T-helper 2 cell treated with Interferon-gamma antibody and Interleukin-4, amounts not matched to agents 5 μg/mL and 100 μg/mL, for 36 hours (primary cell): ENCODE measurements around the gene MAST2.

ENCODE experiments used
- DNase-seq: peaks from one replicate; pipeline ENCODE4 v3.0.0; 2021; ENCODE audit warnings: low spot score
- H3K27ac Mint-ChIP-seq: one replicate; pipeline ENCODE4 v1.8.0; 2021; ENCODE audit warnings: mild to moderate bottlenecking, mixed read lengths
- H3K27me3 Mint-ChIP-seq: one replicate; pipeline ENCODE4 v1.8.0; 2021; ENCODE audit warnings: low read depth, mixed read lengths
- H3K36me3 Mint-ChIP-seq: one replicate; pipeline ENCODE4 v1.8.0; 2021; ENCODE audit warnings: low read depth, mixed read lengths
- H3K4me1 Mint-ChIP-seq: one replicate; pipeline ENCODE4 v1.8.0; 2021; ENCODE audit warnings: low read depth, mixed read lengths
- H3K4me3 Mint-ChIP-seq: one replicate; pipeline ENCODE4 v1.8.0; 2022; ENCODE audit warnings: mild to moderate bottlenecking, moderate library complexity, mixed read lengths
- H3K9me3 Mint-ChIP-seq: one replicate; pipeline ENCODE4 v1.8.0; 2021; ENCODE audit warnings: mixed read lengths

MAST2 gene

GRCh38 chr1:45879885-45880598 is 76.6 kb downstream of the MAST2 start:
- no peak for DNase-seq
- no peak overlapping the region for H3K4me3 Mint-ChIP-seq

GRCh38 chr1:45880930-45881329 is 77.5 kb downstream of the MAST2 start:
- no peaks in the 10 kb centered on the region for H3K36me3 Mint-ChIP-seq
- no peaks in the 10 kb centered on the region for H3K27me3 Mint-ChIP-seq
- no peaks in the 10 kb centered on the region for H3K9me3 Mint-ChIP-seq

More at GRCh38 chr1:45879885-45880598, 76.6 kb downstream of the MAST2 start:
- no peaks in the 10 kb centered on the region for H3K27me3 Mint-ChIP-seq
- H3K27ac Mint-ChIP-seq, result no peak overlapping the region
- H3K9me3 Mint-ChIP-seq, result no peaks in the 10 kb centered on the region
- no peaks in the 10 kb centered on the region for H3K4me1 Mint-ChIP-seq
- no peaks in the 10 kb centered on the region for H3K36me3 Mint-ChIP-seq

GRCh38 chr1:45883658-45884057 is 80.2 kb downstream of the MAST2 start:
- DNase-seq, result no peak

More at GRCh38 chr1:45880930-45881329, 77.5 kb downstream of the MAST2 start:
- H3K27ac Mint-ChIP-seq, result no peak overlapping the region
- no peaks in the 10 kb centered on the region for H3K4me1 Mint-ChIP-seq
- no peak for DNase-seq
- H3K4me3 Mint-ChIP-seq, result no peak overlapping the region

GRCh38 chr1:45884700-45885099 is 81.3 kb downstream of the MAST2 start:
- Mint-ChIP-seq H3K4me1 (no peaks in the 10 kb centered on the region), H3K27me3 (no peaks in the 10 kb centered on the region), H3K36me3 (peaks cover 1% of the 10 kb centered on the region), H3K27ac (no peak overlapping the region), H3K4me3 (no peak overlapping the region), H3K9me3 (no peaks in the 10 kb centered on the region)
- no peak for DNase-seq

More at GRCh38 chr1:45883658-45884057, 80.2 kb downstream of the MAST2 start:
- H3K27me3 Mint-ChIP-seq, result no peaks in the 10 kb centered on the region
- no peak overlapping the region for H3K27ac Mint-ChIP-seq
- no peaks in the 10 kb centered on the region for H3K9me3 Mint-ChIP-seq
- no peaks in the 10 kb centered on the region for H3K4me1 Mint-ChIP-seq
- H3K36me3 Mint-ChIP-seq, result no peaks in the 10 kb centered on the region
- no peak overlapping the region for H3K4me3 Mint-ChIP-seq

GRCh38 chr1:45886229-45886628 is 82.8 kb downstream of the MAST2 start:
- no peaks in the 10 kb centered on the region for H3K4me1 Mint-ChIP-seq
- H3K27ac Mint-ChIP-seq, result no peak overlapping the region
- H3K9me3 Mint-ChIP-seq, result peaks cover 4% of the 10 kb centered on the region
- peaks cover 6% of the 10 kb centered on the region for H3K36me3 Mint-ChIP-seq
- no peak overlapping the region for H3K4me3 Mint-ChIP-seq
- no peaks in the 10 kb centered on the region for H3K27me3 Mint-ChIP-seq
- DNase-seq, result no peak

- peaks cover 4% of the 10 kb centered on the region for H3K9me3 Mint-ChIP-seq
- H3K27me3 Mint-ChIP-seq, result no peaks in the 10 kb centered on the region
- H3K4me3 Mint-ChIP-seq, result no peak overlapping the region
- peaks cover 6% of the 10 kb centered on the region for H3K36me3 Mint-ChIP-seq
- DNase-seq, result no peak
- H3K4me1 Mint-ChIP-seq, result no peaks in the 10 kb centered on the region
- H3K27ac Mint-ChIP-seq, result no peak overlapping the region
Measured at GRCh38 chr1:45887156-45887842, 83.9 kb downstream of the MAST2 start.

- Mint-ChIP-seq H3K36me3 (peaks cover 6% of the 10 kb centered on the region), H3K27me3 (no peaks in the 10 kb centered on the region), H3K9me3 (peaks cover 4% of the 10 kb centered on the region), H3K27ac (no peak overlapping the region), H3K4me3 (no peak overlapping the region), H3K4me1 (no peaks in the 10 kb centered on the region)
- DNase-seq, result no peak
Measured at GRCh38 chr1:45890078-45890477, 86.7 kb downstream of the MAST2 start.

GRCh38 chr1:45891087-45891486 is 87.7 kb downstream of the MAST2 start:
- no peak for DNase-seq
- no peak overlapping the region for H3K4me3 Mint-ChIP-seq
- peaks cover 6% of the 10 kb centered on the region for H3K36me3 Mint-ChIP-seq
- no peaks in the 10 kb centered on the region for H3K27me3 Mint-ChIP-seq
- peaks cover 4% of the 10 kb centered on the region for H3K9me3 Mint-ChIP-seq
- no peak overlapping the region for H3K27ac Mint-ChIP-seq
- no peaks in the 10 kb centered on the region for H3K4me1 Mint-ChIP-seq

GRCh38 chr1:45892068-45892785 is 88.8 kb downstream of the MAST2 start:
- Mint-ChIP-seq H3K27ac (no peak overlapping the region), H3K36me3 (peaks cover 6% of the 10 kb centered on the region), H3K4me3 (no peak overlapping the region), H3K27me3 (no peaks in the 10 kb centered on the region), H3K4me1 (no peaks in the 10 kb centered on the region), H3K9me3 (peaks cover 4% of the 10 kb centered on the region)
- DNase-seq, result no peak

GRCh38 chr1:45894331-45894730 is 90.9 kb downstream of the MAST2 start:
- DNase-seq, result no peak
- peaks cover 6% of the 10 kb centered on the region for H3K36me3 Mint-ChIP-seq
- H3K27me3 Mint-ChIP-seq, result no peaks in the 10 kb centered on the region
- no peak overlapping the region for H3K27ac Mint-ChIP-seq
- no peak overlapping the region for H3K4me3 Mint-ChIP-seq
- peaks cover 4% of the 10 kb centered on the region for H3K9me3 Mint-ChIP-seq
- H3K4me1 Mint-ChIP-seq, result no peaks in the 10 kb centered on the region

- DNase-seq, result no peak
- H3K36me3 Mint-ChIP-seq, result peaks cover 4% of the 10 kb centered on the region
- H3K4me1 Mint-ChIP-seq, result no peaks in the 10 kb centered on the region
- H3K27ac Mint-ChIP-seq, result no peak overlapping the region
- no peaks in the 10 kb centered on the region for H3K27me3 Mint-ChIP-seq
- H3K4me3 Mint-ChIP-seq, result no peak overlapping the region
- H3K9me3 Mint-ChIP-seq, result peaks cover 2% of the 10 kb centered on the region
Measured at GRCh38 chr1:45894921-45895320, 91.5 kb downstream of the MAST2 start.

- Mint-ChIP-seq H3K36me3 (peaks cover under 1% of the 10 kb centered on the region), H3K9me3 (no peaks in the 10 kb centered on the region), H3K27me3 (no peaks in the 10 kb centered on the region), H3K4me3 (no peak overlapping the region), H3K27ac (no peak overlapping the region), H3K4me1 (no peaks in the 10 kb centered on the region)
- DNase-seq, result no peak
Measured at GRCh38 chr1:45895406-45895805, 92.0 kb downstream of the MAST2 start.

- DNase-seq, result no peak
- Mint-ChIP-seq H3K9me3 (no peaks in the 10 kb centered on the region), H3K27me3 (no peaks in the 10 kb centered on the region), H3K27ac (no peak overlapping the region), H3K4me3 (no peak overlapping the region), H3K36me3 (no peaks in the 10 kb centered on the region), H3K4me1 (no peaks in the 10 kb centered on the region)
Measured at GRCh38 chr1:45906883-45907282, 103.5 kb downstream of the MAST2 start.

GRCh38 chr1:45908611-45909140 is 105.3 kb downstream of the MAST2 start:
- Mint-ChIP-seq H3K36me3 (no peaks in the 10 kb centered on the region), H3K4me3 (no peak overlapping the region), H3K9me3 (no peaks in the 10 kb centered on the region), H3K4me1 (no peaks in the 10 kb centered on the region), H3K27ac (no peak overlapping the region), H3K27me3 (no peaks in the 10 kb centered on the region)
- no peak for DNase-seq
